HCT116 (cell line): ENCODE measurements around the gene TRIM5. TPM values are rescaled to one million over a fixed set of nuclear protein-coding genes. Genes with fewer than 3 reads are reported as not detected.
"Not testable (repeated sequence)": the region's sequence is repeated elsewhere in the genome, so short reads cannot be mapped to it uniquely, and the experiment has no call there.

Experiments
- ATAC-seq: fragments of 200-7000 bp; cut with Tn5 transposase; 2 replicates; pipeline ENCODE4 v1.9.1; 2020; ENCODE audit warnings: mild to moderate bottlenecking, moderate library complexity
- BruUV-seq: library from RNA; stranded (reverse); fragments of 400-500 nt; replicated peaks from 2 replicates; lab custom pipeline; 2021; lab: Mats Ljungman, UMichigan
- CTCF ChIA-PET: fragments of 300-600 bp; sonication (Branson Sonifier 250); formaldehyde crosslinking; loops from one replicate; lab custom pipeline; 2021; ENCODE audit warnings: antibody characterized with exemption; lab: Charles Lee
- POLR2A ChIA-PET: fragments of 300-600, 350-600 bp; sonication (Branson Sonifier 250); formaldehyde crosslinking; loops from one replicate; lab custom pipeline; 2021; ENCODE audit warnings: antibody characterized with exemption; lab: Charles Lee
- RAD21 ChIA-PET, 2 experiments: fragments of 300-600 bp; sonication (Branson Sonifier 250); formaldehyde crosslinking; loops; one replicate each; lab custom pipeline; 2023; ENCODE audit warnings: low total read pairs in 2 of 2; ENCODE audit not compliant: uncharacterized antibody in 2 of 2, unreplicated experiment in 2 of 2, low non-redundant PET in 1 of 2; lab: Charles Lee
- DNase-seq: peaks from one replicate; pipeline ENCODE4 v3.0.0-alpha.2; 2010; ENCODE audit warnings: low read depth, low spot score
- H2AFZ ChIP-seq: fragments of 200-600 bp; shearing (Covaris generic), sonication (generic); 2 replicates; pipeline ENCODE4 v1.6.1; 2017; ENCODE audit warnings: low read depth, mixed run types, mixed read lengths, antibody characterized with exemption, low read length; ENCODE audit not compliant: poor library complexity, severe bottlenecking
- H3K27ac ChIP-seq: 2 replicates; pipeline ENCODE4 v1.5.1; 2012; ENCODE audit warnings: low read depth, low read length
- H3K27me3 ChIP-seq: fragments of 200-600 bp; sonication (generic); 2 replicates; pipeline ENCODE4 v1.6.1; 2016; ENCODE audit warnings: mixed run types, low read length, mixed read lengths; ENCODE audit not compliant: insufficient read depth
- H3K36me3 ChIP-seq, 2 experiments: fragments of 200-500 bp in 1 of 2; fragments of 200-600 bp in 1 of 2; sonication (Bioruptor generic) in 1 of 2; sonication (generic) in 1 of 2; 2 replicates each; pipeline versions ENCODE4 v1.5.1 to v1.6.1; 2014 to 2016; ENCODE audit warnings: low read length in 2 of 2, inconsistent platforms in 1 of 2, mixed read lengths in 1 of 2, mixed run types in 1 of 2; ENCODE audit not compliant: insufficient read depth in 2 of 2, control insufficient read depth in 1 of 2
- H3K4me1 ChIP-seq, 2 experiments: fragments of 200-600 bp in 1 of 2; sonication (generic) in 1 of 2; 2 replicates each; pipeline versions ENCODE4 v1.5.1 to v1.6.1; 2012 to 2017; ENCODE audit warnings: low read length in 2 of 2, inconsistent platforms in 1 of 2, mild to moderate bottlenecking in 1 of 2, mixed read lengths in 1 of 2, mixed run types in 1 of 2, moderate library complexity in 1 of 2; ENCODE audit not compliant: insufficient read depth in 2 of 2, control insufficient read depth in 1 of 2
- H3K4me2 ChIP-seq: fragments of 200-600 bp; sonication (generic); 2 replicates; pipeline ENCODE4 v1.6.1; 2017; ENCODE audit warnings: mixed run types, low read length, mixed read lengths
- H3K4me3 ChIP-seq, 2 experiments: fragments of 200-600 bp in 1 of 2; sonication (generic) in 1 of 2; replicated peaks in 1 of 2; 2 replicates each; pipeline ENCODE4 v1.5.1; 2011 to 2016; ENCODE audit warnings: low read length in 2 of 2, control low read depth in 1 of 2, low read depth in 1 of 2, mild to moderate bottlenecking in 1 of 2, mixed read lengths in 1 of 2, mixed run types in 1 of 2
- H3K79me2 ChIP-seq: fragments of 200-600 bp; sonication (generic); 2 replicates; pipeline ENCODE4 v1.6.1; 2017; ENCODE audit warnings: mild to moderate bottlenecking, mixed run types, low read length, moderate library complexity, mixed read lengths; ENCODE audit not compliant: insufficient read depth
- H3K9ac ChIP-seq: fragments of 200-600 bp; sonication (generic); 2 replicates; pipeline ENCODE4 v1.6.1; 2016; ENCODE audit warnings: low read length, mixed read lengths
- H3K9me2 ChIP-seq: fragments of 200-600 bp; sonication (generic), shearing (Covaris generic); 2 replicates; pipeline ENCODE4 v1.6.1; 2017; ENCODE audit warnings: mixed run types, mild to moderate bottlenecking, moderate library complexity; ENCODE audit not compliant: insufficient read depth
- H3K9me3 ChIP-seq, 2 experiments: fragments of 200-500 bp in 1 of 2; fragments of 200-600 bp in 1 of 2; sonication (Bioruptor generic) in 1 of 2; sonication (generic) in 1 of 2; 2 replicates each; pipeline ENCODE4 v1.6.1; 2014 to 2017; ENCODE audit warnings: low read length in 2 of 2, mixed read lengths in 2 of 2, inconsistent platforms in 1 of 2, low read depth in 1 of 2, mild to moderate bottlenecking in 1 of 2, mixed run types in 1 of 2, moderate library complexity in 1 of 2; ENCODE audit not compliant: control insufficient read depth in 1 of 2, insufficient read depth in 1 of 2
- H4K20me1 ChIP-seq: fragments of 200-600 bp; sonication (generic), shearing (Covaris generic); 2 replicates; pipeline ENCODE4 v1.6.1; 2017; ENCODE audit warnings: mixed run types, mild to moderate bottlenecking, moderate library complexity; ENCODE audit not compliant: insufficient read depth
- JUND ChIP-seq: IDR thresholded peaks from 2 replicates; pipeline ENCODE4 v1.6.1; 2012
- POLR2A ChIP-seq: IDR thresholded peaks from 2 replicates; pipeline ENCODE4 v1.7.0; 2011; ENCODE audit warnings: borderline replicate concordance; ENCODE audit not compliant: insufficient read depth, insufficient read length; ENCODE audit errors: extremely low read depth
- SRF ChIP-seq: IDR thresholded peaks from 2 replicates; pipeline ENCODE4 v1.6.1; 2012; ENCODE audit warnings: low read depth
- TCF7L2 ChIP-seq: IDR thresholded peaks from 2 replicates; pipeline ENCODE4 v1.7.0; 2011; ENCODE audit warnings: borderline replicate concordance, inconsistent platforms; ENCODE audit not compliant: insufficient read depth, insufficient read length; ENCODE audit errors: extremely low read depth
- intact Hi-C: fragments of 100-400 bp; cut with micrococcal nuclease; formaldehyde crosslinking; loops from 2 replicates; pipeline ENCODE4 v1.10.0; 2022
- total RNA-seq: library from RNA; stranded (reverse); gene quantifications from one replicate; pipeline ENCODE4 v1.2.1, GENCODE V29; 2021; ENCODE audit not compliant: unreplicated experiment
- TF ChIP-seq, protein P1 (sequence below), 3 experiments: fragments of 200-600 bp in 1 of 3; sonication (generic) in 1 of 3; IDR thresholded peaks in 2 of 3; conservative IDR thresholded peaks in 1 of 3; 2 replicates each; pipeline ENCODE4 v1.5.1; 2012 to 2017; ENCODE audit warnings: low read depth in 2 of 3, low read length in 2 of 3, antibody characterized with exemption in 1 of 3, borderline replicate concordance in 1 of 3, control low read depth in 1 of 3, mild to moderate bottlenecking in 1 of 3, mixed read lengths in 1 of 3, mixed run types in 1 of 3, moderate library complexity in 1 of 3; ENCODE audit not compliant: insufficient read depth in 1 of 3
- TF ChIP-seq, protein P2 (sequence below): IDR thresholded peaks from 2 replicates; pipeline ENCODE4 v1.6.1; 2012

The TRIM5 gene
- total RNA-seq, 1 experiment from 2014 or later = 13.7 TPM

- CTCF ChIA-PET = no interaction called here
- H3K9me3 ChIP-seq = no peaks in the 10 kb centered on the region
- H3K27me3 ChIP-seq = no peaks in the 10 kb centered on the region
- no peaks in the 10 kb centered on the region for H3K4me1 ChIP-seq
- no peaks in the 10 kb centered on the region for H3K36me3 ChIP-seq
- no peak overlapping the region for H3K4me3 ChIP-seq
- no peaks in the 10 kb centered on the region for H3K79me2 ChIP-seq
- no peak overlapping the region for H3K9ac ChIP-seq
- POLR2A ChIA-PET = no interaction called here
- DNase-seq (no peak), ATAC-seq (no peak)
- intact Hi-C loops = no loop called here
- H2AFZ ChIP-seq = no peak overlapping the region
- no peak for TF ChIP-seq JUND
- no peak for TF ChIP-seq SRF
- TF ChIP-seq, protein P1, sequence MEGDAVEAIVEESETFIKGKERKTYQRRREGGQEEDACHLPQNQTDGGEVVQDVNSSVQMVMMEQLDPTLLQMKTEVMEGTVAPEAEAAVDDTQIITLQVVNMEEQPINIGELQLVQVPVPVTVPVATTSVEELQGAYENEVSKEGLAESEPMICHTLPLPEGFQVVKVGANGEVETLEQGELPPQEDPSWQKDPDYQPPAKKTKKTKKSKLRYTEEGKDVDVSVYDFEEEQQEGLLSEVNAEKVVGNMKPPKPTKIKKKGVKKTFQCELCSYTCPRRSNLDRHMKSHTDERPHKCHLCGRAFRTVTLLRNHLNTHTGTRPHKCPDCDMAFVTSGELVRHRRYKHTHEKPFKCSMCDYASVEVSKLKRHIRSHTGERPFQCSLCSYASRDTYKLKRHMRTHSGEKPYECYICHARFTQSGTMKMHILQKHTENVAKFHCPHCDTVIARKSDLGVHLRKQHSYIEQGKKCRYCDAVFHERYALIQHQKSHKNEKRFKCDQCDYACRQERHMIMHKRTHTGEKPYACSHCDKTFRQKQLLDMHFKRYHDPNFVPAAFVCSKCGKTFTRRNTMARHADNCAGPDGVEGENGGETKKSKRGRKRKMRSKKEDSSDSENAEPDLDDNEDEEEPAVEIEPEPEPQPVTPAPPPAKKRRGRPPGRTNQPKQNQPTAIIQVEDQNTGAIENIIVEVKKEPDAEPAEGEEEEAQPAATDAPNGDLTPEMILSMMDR (IDR thresholded peaks at IDR 0.05 in 2 of 3, conservative IDR thresholded peaks at IDR 0.05 in 1 of 3; ENCODE audit: borderline replicate concordance in 1 of 3, insufficient read depth in 1 of 3, low read depth in 2 of 3, low read length in 2 of 3) = no peak
- TF ChIP-seq TCF7L2 = no peak
- no peak for TF ChIP-seq POLR2A
- TF ChIP-seq, protein P2, sequence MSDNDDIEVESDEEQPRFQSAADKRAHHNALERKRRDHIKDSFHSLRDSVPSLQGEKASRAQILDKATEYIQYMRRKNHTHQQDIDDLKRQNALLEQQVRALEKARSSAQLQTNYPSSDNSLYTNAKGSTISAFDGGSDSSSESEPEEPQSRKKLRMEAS = no peak
- TF ChIP-seq, all 23 proteins: peak for 0
- RAD21 ChIA-PET = no interaction called here
- Histone ChIP-seq H3K4me2 (no peak overlapping the region), H3K27ac (no peak overlapping the region), H3K9me2 (no peaks in the 10 kb centered on the region), H4K20me1 (no peaks in the 10 kb centered on the region)
- no TSS peak for BruUV-seq
Observed at GRCh38 chr11:5658318-5658717, 26.6 kb downstream of the TRIM5 start.

- H3K27me3 ChIP-seq, BruUV-seq, H3K4me3 ChIP-seq, H3K9me3 ChIP-seq, H3K4me2 ChIP-seq, H3K4me1 ChIP-seq, H3K9ac ChIP-seq, CTCF ChIA-PET, ATAC-seq, H3K9me2 ChIP-seq, H3K79me2 ChIP-seq, H3K27ac ChIP-seq, H4K20me1 ChIP-seq, H3K36me3 ChIP-seq, RAD21 ChIA-PET, intact Hi-C loops, DNase-seq, POLR2A ChIA-PET, H2AFZ ChIP-seq: not testable (repeated sequence)
Observed at GRCh38 chr11:5656956-5657355, 27.9 kb downstream of the TRIM5 start.
